Measurements from ENCODE around the gene TMPRSS9. TPM values are rescaled to one million over a fixed set of nuclear protein-coding genes. Genes with fewer than 3 reads are reported as not detected.

The TMPRSS9 gene
- total RNA-seq, 1 experiment from 2014 or later: 0.23 TPM

DNA sequence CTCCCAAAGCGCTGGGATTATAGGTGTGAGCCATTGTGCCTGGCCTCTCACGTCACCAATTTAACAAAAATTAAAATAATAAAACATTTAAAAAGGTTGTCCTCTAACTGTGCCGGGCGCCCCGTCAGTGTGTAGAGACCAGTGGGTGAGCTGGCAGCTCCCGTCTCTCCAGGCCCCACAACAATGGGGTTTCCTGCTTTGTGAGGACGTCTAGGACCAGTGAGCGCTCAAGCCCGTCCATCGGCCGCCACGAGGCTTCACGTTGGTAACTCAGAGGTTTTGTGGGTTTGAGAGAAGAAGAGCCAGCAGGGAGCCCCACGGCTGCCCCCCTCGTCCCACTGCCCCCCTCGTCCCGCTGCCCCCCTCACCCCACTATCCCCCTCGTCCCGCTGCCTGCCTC is 36.4 kb upstream of the TMPRSS9 start:
- POLR2A ChIA-PET: no interaction called here
- no peaks in the 10 kb centered on the region for H3K27me3 ChIP-seq (ENCODE audit: control insufficient read depth, insufficient read depth, low read length)
- no peaks in the 10 kb centered on the region for H3K9me3 ChIP-seq (ENCODE audit: control insufficient read depth, insufficient read depth, low read depth, low read length)
- intact Hi-C loops (cut with micrococcal nuclease; ENCODE audit: unreplicated experiment): no loop called here
- peaks cover 3% of the 10 kb centered on the region; the same call in 1 of the 2 replicates for H3K4me1 ChIP-seq (ENCODE audit: control insufficient read depth, insufficient read depth, low read length)
- ATAC-seq (no peak), DNase-seq (ENCODE audit: low read depth, low spot score) (no peak)
- no peaks in the 10 kb centered on the region; the same call in 1 of the 2 replicates for H3K36me3 ChIP-seq (ENCODE audit: control insufficient read depth, insufficient read depth, low read length)
- in situ Hi-C loops (cut with HindIII; ENCODE audit: low pct_unique_long_range_greater_than_20kb, low sequenced_read_pairs): no loop called here
- CTCF ChIA-PET: interaction anchor here (0.6 kb wide), 1 partner anchor 67 kb away, joined by 3 read pairs; no protein-coding TSS in a partner anchor
- no TSS peak for BruUV-seq (replicated peaks)
- H3K4me3 ChIP-seq (ENCODE audit: low read depth in 2 of 2, low read length in 2 of 2): no peak overlapping the region
- no peak overlapping the region for H3K27ac ChIP-seq (ENCODE audit: low read length)
- TF ChIP-seq TCF7L2 (IDR thresholded peaks at IDR 0.05; ENCODE audit: low read depth, low read length) (no peak), POLR2AphosphoS5 (IDR thresholded peaks at IDR 0.05; ENCODE audit: low read depth, low read length) (no peak), SIN3A (IDR thresholded peaks at IDR 0.05; ENCODE audit: borderline replicate concordance, insufficient read depth, low read depth, low read length) (no peak)
- TF ChIP-seq, protein P1, sequence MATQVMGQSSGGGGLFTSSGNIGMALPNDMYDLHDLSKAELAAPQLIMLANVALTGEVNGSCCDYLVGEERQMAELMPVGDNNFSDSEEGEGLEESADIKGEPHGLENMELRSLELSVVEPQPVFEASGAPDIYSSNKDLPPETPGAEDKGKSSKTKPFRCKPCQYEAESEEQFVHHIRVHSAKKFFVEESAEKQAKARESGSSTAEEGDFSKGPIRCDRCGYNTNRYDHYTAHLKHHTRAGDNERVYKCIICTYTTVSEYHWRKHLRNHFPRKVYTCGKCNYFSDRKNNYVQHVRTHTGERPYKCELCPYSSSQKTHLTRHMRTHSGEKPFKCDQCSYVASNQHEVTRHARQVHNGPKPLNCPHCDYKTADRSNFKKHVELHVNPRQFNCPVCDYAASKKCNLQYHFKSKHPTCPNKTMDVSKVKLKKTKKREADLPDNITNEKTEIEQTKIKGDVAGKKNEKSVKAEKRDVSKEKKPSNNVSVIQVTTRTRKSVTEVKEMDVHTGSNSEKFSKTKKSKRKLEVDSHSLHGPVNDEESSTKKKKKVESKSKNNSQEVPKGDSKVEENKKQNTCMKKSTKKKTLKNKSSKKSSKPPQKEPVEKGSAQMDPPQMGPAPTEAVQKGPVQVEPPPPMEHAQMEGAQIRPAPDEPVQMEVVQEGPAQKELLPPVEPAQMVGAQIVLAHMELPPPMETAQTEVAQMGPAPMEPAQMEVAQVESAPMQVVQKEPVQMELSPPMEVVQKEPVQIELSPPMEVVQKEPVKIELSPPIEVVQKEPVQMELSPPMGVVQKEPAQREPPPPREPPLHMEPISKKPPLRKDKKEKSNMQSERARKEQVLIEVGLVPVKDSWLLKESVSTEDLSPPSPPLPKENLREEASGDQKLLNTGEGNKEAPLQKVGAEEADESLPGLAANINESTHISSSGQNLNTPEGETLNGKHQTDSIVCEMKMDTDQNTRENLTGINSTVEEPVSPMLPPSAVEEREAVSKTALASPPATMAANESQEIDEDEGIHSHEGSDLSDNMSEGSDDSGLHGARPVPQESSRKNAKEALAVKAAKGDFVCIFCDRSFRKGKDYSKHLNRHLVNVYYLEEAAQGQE (IDR thresholded peaks at IDR 0.05; ENCODE audit: insufficient read depth in 1 of 2, low read depth in 2 of 2, low read length in 1 of 2): no peak
- TF ChIP-seq, protein P2, sequence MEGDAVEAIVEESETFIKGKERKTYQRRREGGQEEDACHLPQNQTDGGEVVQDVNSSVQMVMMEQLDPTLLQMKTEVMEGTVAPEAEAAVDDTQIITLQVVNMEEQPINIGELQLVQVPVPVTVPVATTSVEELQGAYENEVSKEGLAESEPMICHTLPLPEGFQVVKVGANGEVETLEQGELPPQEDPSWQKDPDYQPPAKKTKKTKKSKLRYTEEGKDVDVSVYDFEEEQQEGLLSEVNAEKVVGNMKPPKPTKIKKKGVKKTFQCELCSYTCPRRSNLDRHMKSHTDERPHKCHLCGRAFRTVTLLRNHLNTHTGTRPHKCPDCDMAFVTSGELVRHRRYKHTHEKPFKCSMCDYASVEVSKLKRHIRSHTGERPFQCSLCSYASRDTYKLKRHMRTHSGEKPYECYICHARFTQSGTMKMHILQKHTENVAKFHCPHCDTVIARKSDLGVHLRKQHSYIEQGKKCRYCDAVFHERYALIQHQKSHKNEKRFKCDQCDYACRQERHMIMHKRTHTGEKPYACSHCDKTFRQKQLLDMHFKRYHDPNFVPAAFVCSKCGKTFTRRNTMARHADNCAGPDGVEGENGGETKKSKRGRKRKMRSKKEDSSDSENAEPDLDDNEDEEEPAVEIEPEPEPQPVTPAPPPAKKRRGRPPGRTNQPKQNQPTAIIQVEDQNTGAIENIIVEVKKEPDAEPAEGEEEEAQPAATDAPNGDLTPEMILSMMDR (IDR thresholded peaks at IDR 0.05): no peak

DNA sequence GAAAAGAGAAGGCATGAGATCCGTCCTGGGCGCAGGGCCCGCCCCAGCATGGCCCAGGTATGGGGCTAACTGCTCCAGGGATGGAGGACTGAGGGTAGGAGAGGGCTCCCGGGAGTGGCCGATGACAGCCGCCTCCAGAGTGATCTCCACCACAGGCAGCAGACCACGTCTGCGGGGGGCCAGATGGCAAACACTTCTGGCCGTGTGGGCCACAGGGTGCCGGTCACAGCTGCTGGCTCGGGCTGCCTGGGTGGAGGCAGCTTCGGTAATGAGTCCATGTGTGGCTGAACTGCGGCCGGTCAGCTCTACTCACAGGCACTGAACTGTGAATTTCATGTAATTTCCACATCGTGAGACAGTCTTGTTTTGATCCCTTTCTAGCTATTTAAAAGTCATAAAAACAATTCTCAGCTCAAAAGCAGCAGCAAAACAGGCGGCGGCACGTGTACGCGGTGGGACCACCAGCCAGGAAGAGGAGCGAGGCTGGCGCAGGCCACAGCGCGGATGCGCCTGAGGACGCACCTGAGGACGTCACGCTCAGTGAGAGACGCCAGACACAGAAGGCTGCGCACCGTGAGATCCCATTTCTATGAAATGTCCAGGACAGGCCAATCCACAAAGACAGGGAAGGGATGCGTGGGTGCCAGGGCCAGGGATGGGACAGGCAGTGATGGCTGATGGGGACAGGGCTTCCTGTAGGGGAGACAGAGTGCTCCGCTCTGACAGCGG is 35.7 kb upstream of the TMPRSS9 start:
- Histone ChIP-seq H3K4me1 (ENCODE audit: control insufficient read depth, insufficient read depth, low read length) (peaks cover 3% of the 10 kb centered on the region; the same call in 1 of the 2 replicates), H3K4me3 (ENCODE audit: low read depth in 2 of 2, low read length in 2 of 2) (no peak overlapping the region), H3K9me3 (ENCODE audit: control insufficient read depth, insufficient read depth, low read depth, low read length) (no peaks in the 10 kb centered on the region), H3K27me3 (ENCODE audit: control insufficient read depth, insufficient read depth, low read length) (no peaks in the 10 kb centered on the region), H3K36me3 (ENCODE audit: control insufficient read depth, insufficient read depth, low read length) (peaks cover 3% of the 10 kb centered on the region; the same call in 1 of the 2 replicates), H3K27ac (ENCODE audit: low read length) (no peak overlapping the region)
- no peak for DNase-seq (ENCODE audit: low read depth, low spot score)
- ChIA-PET POLR2A (no interaction called here), CTCF (no interaction called here)
- intact Hi-C loops (cut with micrococcal nuclease; ENCODE audit: unreplicated experiment): no loop called here
- TF ChIP-seq SIN3A (IDR thresholded peaks at IDR 0.05; ENCODE audit: borderline replicate concordance, insufficient read depth, low read depth, low read length) (no peak), TCF7L2 (IDR thresholded peaks at IDR 0.05; ENCODE audit: low read depth, low read length) (no peak), POLR2AphosphoS5 (IDR thresholded peaks at IDR 0.05; ENCODE audit: low read depth, low read length) (no peak)
- TF ChIP-seq, protein P1 (IDR thresholded peaks at IDR 0.05; ENCODE audit: insufficient read depth in 1 of 2, low read depth in 2 of 2, low read length in 1 of 2): no peak
- TF ChIP-seq, protein P2 (IDR thresholded peaks at IDR 0.05): no peak
- ATAC-seq: no peak
- no TSS peak for BruUV-seq (replicated peaks)
- in situ Hi-C loops (cut with HindIII; ENCODE audit: low pct_unique_long_range_greater_than_20kb, low sequenced_read_pairs): no loop called here
